ENCODE results near the gene SRSF8. TPM values are rescaled to one million over a fixed set of nuclear protein-coding genes. Genes with fewer than 3 reads are reported as not detected.

Gene SRSF8
- polyA plus RNA-seq, 1 of the 3 experiments (the other 2 are of a cell fraction): 25.4 TPM

- no peak overlapping the region for H3K27ac ChIP-seq (ENCODE audit: low read depth in 2 of 2, low read length in 1 of 2)
- CTCF ChIA-PET: no interaction called here
- H3F3A ChIP-seq (replicated peaks; ENCODE audit: insufficient read depth): no peaks in the 10 kb centered on the region
- 43% methylated on average over 3 of the region's 3 CpGs for WGBS (ENCODE audit: low lambda C conversion rate)
- H3K36me3 ChIP-seq (replicated peaks in 1 of 2; ENCODE audit: control insufficient read depth in 1 of 2, insufficient read depth in 2 of 2, low read length in 1 of 2): no peaks in the 10 kb centered on the region
- no peak for DNase-seq
- no peaks in the 10 kb centered on the region for H3K9me3 ChIP-seq
- POLR2A ChIA-PET: no interaction called here
- no peaks in the 10 kb centered on the region for H3K9me2 ChIP-seq
- H3K27me3 ChIP-seq (ENCODE audit: insufficient read depth): no peaks in the 10 kb centered on the region
- H3K4me1 ChIP-seq (ENCODE audit: control insufficient read depth in 1 of 2, insufficient read depth in 2 of 2, low read depth in 1 of 2, low read length in 1 of 2): no peaks in the 10 kb centered on the region; a peak in 1 of 4 replicates
- no peaks in the 10 kb centered on the region for H4K20me1 ChIP-seq (ENCODE audit: insufficient read depth)
- H3K4me3 ChIP-seq (ENCODE audit: low read depth in 2 of 2, low read length in 1 of 2): no peak overlapping the region
- no peak overlapping the region for H3K4me2 ChIP-seq
- no peak overlapping the region for H3K9ac ChIP-seq
- no peaks in the 10 kb centered on the region for H3K79me2 ChIP-seq (ENCODE audit: insufficient read depth)
- TF ChIP-seq SIN3A (IDR thresholded peaks at IDR 0.05; ENCODE audit: borderline replicate concordance, low read depth, low read length): no peak
- no peak for TF ChIP-seq RCOR1 (IDR thresholded peaks at IDR 0.05; ENCODE audit: low read length)
- no peak overlapping the region for H2AFZ ChIP-seq (ENCODE audit: low read depth)
These were observed 38.4 kb upstream of the SRSF8 start for GRCh38 chr11:95028357-95028756.

- ChIA-PET CTCF (interaction anchor here (1.3 to 1.5 kb wide), 3 partner anchors 14 to 46 kb away, joined by 3 to 4 read pairs (median 3); no protein-coding TSS in a partner anchor), POLR2A (no interaction called here)
- Histone ChIP-seq H3F3A (replicated peaks; ENCODE audit: insufficient read depth) (no peaks in the 10 kb centered on the region), H3K27me3 (ENCODE audit: insufficient read depth) (no peaks in the 10 kb centered on the region), H2AFZ (ENCODE audit: low read depth) (no peak overlapping the region), H3K79me2 (ENCODE audit: insufficient read depth) (no peaks in the 10 kb centered on the region), H4K20me1 (ENCODE audit: insufficient read depth) (no peaks in the 10 kb centered on the region), H3K9me2 (no peaks in the 10 kb centered on the region), H3K4me1 (ENCODE audit: control insufficient read depth in 1 of 2, insufficient read depth in 2 of 2, low read depth in 1 of 2, low read length in 1 of 2) (no peaks in the 10 kb centered on the region; a peak in 1 of 4 replicates), H3K4me2 (no peak overlapping the region), H3K9ac (no peak overlapping the region), H3K27ac (ENCODE audit: low read depth in 2 of 2, low read length in 1 of 2) (no peak overlapping the region), H3K9me3 (no peaks in the 10 kb centered on the region), H3K36me3 (replicated peaks in 1 of 2; ENCODE audit: control insufficient read depth in 1 of 2, insufficient read depth in 2 of 2, low read length in 1 of 2) (no peaks in the 10 kb centered on the region), H3K4me3 (ENCODE audit: low read depth in 2 of 2, low read length in 1 of 2) (no peak overlapping the region)
- WGBS (ENCODE audit: low lambda C conversion rate): 64% methylated on average over 1 of the region's 1 CpG
- no peak for DNase-seq
- no peak for TF ChIP-seq FOXJ3 (CRISPR knock-in tag; IDR thresholded peaks at IDR 0.05)
- TF ChIP-seq YY1 (IDR thresholded peaks at IDR 0.05; ENCODE audit: low read depth): no peak
- TF ChIP-seq MEF2A (IDR thresholded peaks at IDR 0.05; ENCODE audit: borderline replicate concordance, low read depth): no peak
- TF ChIP-seq TAF1 (IDR thresholded peaks at IDR 0.05; ENCODE audit: borderline replicate concordance, low read depth, low read length): no peak
- no peak for TF ChIP-seq USF2 (IDR thresholded peaks at IDR 0.05; ENCODE audit: borderline replicate concordance, low read depth, low read length)
- TF ChIP-seq RCOR1 (IDR thresholded peaks at IDR 0.05; ENCODE audit: low read length): no peak
- TF ChIP-seq CHD2 (IDR thresholded peaks at IDR 0.05; ENCODE audit: low read length, partially characterized antibody): no peak
- no peak for TF ChIP-seq CTCF (IDR thresholded peaks at IDR 0.05)
- TF ChIP-seq IRF3 (IDR thresholded peaks at IDR 0.05; ENCODE audit: low read depth, low read length): no peak
- TF ChIP-seq MAX (IDR thresholded peaks at IDR 0.05; ENCODE audit: low read depth): no peak
- no peak for TF ChIP-seq RFX5 (IDR thresholded peaks at IDR 0.05; ENCODE audit: low read length)
- TF ChIP-seq MXI1 (IDR thresholded peaks at IDR 0.05; ENCODE audit: low read depth, low read length): no peak
- TF ChIP-seq GATA2 (CRISPR knock-in tag; IDR thresholded peaks at IDR 0.05): no peak
- TF ChIP-seq ZBTB33 (IDR thresholded peaks at IDR 0.05; ENCODE audit: borderline replicate concordance, low read depth): no peak
- TF ChIP-seq RAD21 (IDR thresholded peaks at IDR 0.05; ENCODE audit: low read length): no peak
- TF ChIP-seq JUND (IDR thresholded peaks at IDR 0.05): no peak
- TF ChIP-seq REST (IDR thresholded peaks at IDR 0.05; ENCODE audit: low read depth, low read length): no peak
These were observed 33.7 kb upstream of the SRSF8 start for GRCh38 chr11:95033051-95033450.

All from SK-N-SH (cell line).